ENCODE data around the gene SERPINF2. TPM values are rescaled to one million over a fixed set of nuclear protein-coding genes. Genes with fewer than 3 reads are reported as not detected.

The SERPINF2 gene
- total RNA-seq, 1 experiment from 2014 or later = 59.9 TPM

GRCh38 chr17:1729966-1730325 lies 12.7 kb upstream of the SERPINF2 start:
- H3K4me1 Mint-ChIP-seq (ENCODE audit: low read depth, unreplicated experiment) = no peaks in the 10 kb centered on the region
- CTCF ChIA-PET = interaction anchor here (0.5 kb wide), 1 partner anchor 99 kb away, joined by 4 read pairs; no protein-coding TSS in a partner anchor
- DNase-seq = no peak
- Histone ChIP-seq H3K27me3 (replicated peaks; ENCODE audit: control insufficient read depth, insufficient read depth, low read length) (no peaks in the 10 kb centered on the region), H3K36me3 (ENCODE audit: control insufficient read depth, insufficient read depth, low read length) (peaks cover 2% of the 10 kb centered on the region; the same call in 1 of the 2 replicates), H3K9me3 (no peaks in the 10 kb centered on the region), H3K4me3 (ENCODE audit: low read depth, low read length) (no peak overlapping the region), H3K4me1 (no peaks in the 10 kb centered on the region; the same call in 1 of the 2 replicates)
- H3K27me3 Mint-ChIP-seq (ENCODE audit: insufficient read depth, unreplicated experiment) = no peaks in the 10 kb centered on the region
- H3K27ac Mint-ChIP-seq (ENCODE audit: unreplicated experiment) = no peak overlapping the region
- H3K9me3 Mint-ChIP-seq (ENCODE audit: unreplicated experiment) = no peaks in the 10 kb centered on the region
- BruUV-seq (replicated peaks) = no TSS peak
- POLR2A ChIA-PET = interaction anchor here (0.9 kb wide), 1 partner anchor 40 kb away, joined by 5 read pairs; no protein-coding TSS in a partner anchor
- peaks cover 23% of the 10 kb centered on the region for H3K36me3 Mint-ChIP-seq (ENCODE audit: insufficient read depth, unreplicated experiment)
- no peak for TF ChIP-seq CTCF (IDR thresholded peaks at IDR 0.05; ENCODE audit: insufficient read depth in 1 of 2, low read depth in 1 of 2, low read length in 1 of 2, severe bottlenecking in 1 of 2, unreplicated experiment in 1 of 2)
- intact Hi-C loops (cut with micrococcal nuclease; ENCODE audit: unreplicated experiment) = no loop called here
- no peak overlapping the region for H3K4me3 Mint-ChIP-seq (ENCODE audit: unreplicated experiment)

- Mint-ChIP-seq H3K36me3 (ENCODE audit: insufficient read depth, unreplicated experiment) (peaks cover 24% of the 10 kb centered on the region), H3K9me3 (ENCODE audit: unreplicated experiment) (no peaks in the 10 kb centered on the region), H3K27ac (ENCODE audit: unreplicated experiment) (no peak overlapping the region), H3K27me3 (ENCODE audit: insufficient read depth, unreplicated experiment) (no peaks in the 10 kb centered on the region), H3K4me3 (ENCODE audit: unreplicated experiment) (no peak overlapping the region), H3K4me1 (ENCODE audit: low read depth, unreplicated experiment) (peaks cover 1% of the 10 kb centered on the region)
- no peak for DNase-seq
- Histone ChIP-seq H3K4me1 (peaks cover 2% of the 10 kb centered on the region), H3K27me3 (replicated peaks; ENCODE audit: control insufficient read depth, insufficient read depth, low read length) (no peaks in the 10 kb centered on the region), H3K9me3 (no peaks in the 10 kb centered on the region), H3K36me3 (ENCODE audit: control insufficient read depth, insufficient read depth, low read length) (peaks cover 2% of the 10 kb centered on the region; the same call in 1 of the 2 replicates), H3K4me3 (ENCODE audit: low read depth, low read length) (no peak overlapping the region)
- intact Hi-C loops (cut with micrococcal nuclease; ENCODE audit: unreplicated experiment) = no loop called here
- no TSS peak for BruUV-seq (replicated peaks)
- POLR2A ChIA-PET = interaction anchor here (0.9 to 2.0 kb wide), 2 partner anchors 14 to 40 kb away, joined by 5 to 15 read pairs; no protein-coding TSS in a partner anchor
- TF ChIP-seq CTCF (IDR thresholded peaks at IDR 0.05; ENCODE audit: insufficient read depth in 1 of 2, low read depth in 1 of 2, low read length in 1 of 2, severe bottlenecking in 1 of 2, unreplicated experiment in 1 of 2) = no peak
- CTCF ChIA-PET = interaction anchor here (0.5 kb wide), 1 partner anchor 100 kb away, joined by 4 read pairs; no protein-coding TSS in a partner anchor
Observed at GRCh38 chr17:1730326-1731193, 12.1 kb upstream of the SERPINF2 start.

DNA sequence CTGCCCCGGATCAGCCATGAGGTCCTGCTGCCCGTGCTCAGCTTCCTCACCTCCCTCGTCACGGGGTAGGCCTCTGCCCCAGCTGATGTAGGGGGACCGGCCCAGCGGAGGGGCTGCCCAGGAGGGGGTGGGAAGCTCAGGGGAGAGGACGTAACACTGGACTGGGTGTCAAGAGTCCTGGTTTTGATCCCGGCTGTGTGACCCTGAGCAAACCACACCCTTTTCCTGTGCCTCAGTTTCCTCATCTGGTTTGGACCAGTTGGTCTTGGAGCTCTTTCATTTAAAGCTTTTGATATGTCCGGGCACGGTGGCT lies 11.5 kb upstream of the SERPINF2 start:
- no peak overlapping the region for H3K4me3 Mint-ChIP-seq (ENCODE audit: unreplicated experiment)
- POLR2A ChIA-PET = interaction anchor here (2.0 kb wide), 1 partner anchor 14 kb away, joined by 15 read pairs; no protein-coding TSS in a partner anchor
- no peak overlapping the region for H3K27ac Mint-ChIP-seq (ENCODE audit: unreplicated experiment)
- TF ChIP-seq CTCF (IDR thresholded peaks at IDR 0.05; ENCODE audit: insufficient read depth in 1 of 2, low read depth in 1 of 2, low read length in 1 of 2, severe bottlenecking in 1 of 2, unreplicated experiment in 1 of 2) = no peak
- peaks cover 8% of the 10 kb centered on the region for H3K4me1 ChIP-seq
- peaks cover 7% of the 10 kb centered on the region for H3K4me1 Mint-ChIP-seq (ENCODE audit: low read depth, unreplicated experiment)
- no peak for DNase-seq
- intact Hi-C loops (cut with micrococcal nuclease; ENCODE audit: unreplicated experiment) = no loop called here
- H3K9me3 ChIP-seq = no peaks in the 10 kb centered on the region
- CTCF ChIA-PET = no interaction called here
- BruUV-seq (replicated peaks) = no TSS peak
- no peaks in the 10 kb centered on the region for H3K27me3 Mint-ChIP-seq (ENCODE audit: insufficient read depth, unreplicated experiment)
- peaks cover 2% of the 10 kb centered on the region; the same call in 1 of the 2 replicates for H3K36me3 ChIP-seq (ENCODE audit: control insufficient read depth, insufficient read depth, low read length)
- no peaks in the 10 kb centered on the region for H3K27me3 ChIP-seq (replicated peaks; ENCODE audit: control insufficient read depth, insufficient read depth, low read length)
- H3K36me3 Mint-ChIP-seq (ENCODE audit: insufficient read depth, unreplicated experiment) = peaks cover 24% of the 10 kb centered on the region
- no peaks in the 10 kb centered on the region for H3K9me3 Mint-ChIP-seq (ENCODE audit: unreplicated experiment)
- no peak overlapping the region for H3K4me3 ChIP-seq (ENCODE audit: low read depth, low read length)
